PFSK-1 (cell line): Measurements from ENCODE around the gene PLS3.

Experiments
- FOXP2 ChIP-seq: optimal IDR thresholded peaks from 2 replicates; pipeline ENCODE3; 2011; ENCODE audit warnings: borderline replicate concordance, control low read depth, inconsistent platforms; ENCODE audit not compliant: insufficient read depth; ENCODE audit errors: extremely low read length, extremely low read depth
- POLR2AphosphoS5 ChIP-seq: IDR thresholded peaks from 2 replicates; pipeline ENCODE4 v1.6.1; 2012; ENCODE audit warnings: low read depth, mild to moderate bottlenecking, control low read depth, low read length, moderate library complexity
- REST ChIP-seq, 2 experiments: IDR thresholded peaks; 2 replicates each; pipeline versions ENCODE4 v1.6.1 to v1.8.0; 2011 to 2012; ENCODE audit warnings: low read depth in 2 of 2, low read length in 2 of 2, control low read depth in 1 of 2, inconsistent platforms in 1 of 2, mild to moderate bottlenecking in 1 of 2, moderate library complexity in 1 of 2; ENCODE audit not compliant: insufficient read depth in 1 of 2
- SIN3A ChIP-seq: IDR thresholded peaks from 2 replicates; pipeline ENCODE4 v1.6.1; 2012; ENCODE audit warnings: mild to moderate bottlenecking, low read length, moderate library complexity, borderline replicate concordance; ENCODE audit not compliant: insufficient read depth
- TAF1 ChIP-seq: IDR thresholded peaks from 2 replicates; pipeline ENCODE4 v1.6.1; 2012; ENCODE audit warnings: low read length, control low read depth, borderline replicate concordance; ENCODE audit not compliant: insufficient read depth

Gene PLS3

GRCh38 chrX:115583496-115584004, 22.6 kb downstream of the PLS3 start:
- TF ChIP-seq TAF1 (no peak), FOXP2 (no peak), SIN3A (no peak)

GRCh38 chrX:115584696-115585095, 23.7 kb downstream of the PLS3 start:
- TF ChIP-seq FOXP2 (no peak), SIN3A (no peak), POLR2AphosphoS5 (no peak), TAF1 (no peak), REST (IDR thresholded peaks at IDR 0.05; ENCODE audit: insufficient read depth in 1 of 2, low read depth in 2 of 2, low read length in 2 of 2) (no peak)

GRCh38 chrX:115588179-115588578, 27.2 kb downstream of the PLS3 start:
- TF ChIP-seq SIN3A = no peak
- no peak for TF ChIP-seq FOXP2
- no peak for TF ChIP-seq TAF1
- TF ChIP-seq REST (IDR thresholded peaks at IDR 0.05; ENCODE audit: insufficient read depth in 1 of 2, low read depth in 2 of 2, low read length in 2 of 2) = no peak
- TF ChIP-seq POLR2AphosphoS5 = no peak

DNA sequence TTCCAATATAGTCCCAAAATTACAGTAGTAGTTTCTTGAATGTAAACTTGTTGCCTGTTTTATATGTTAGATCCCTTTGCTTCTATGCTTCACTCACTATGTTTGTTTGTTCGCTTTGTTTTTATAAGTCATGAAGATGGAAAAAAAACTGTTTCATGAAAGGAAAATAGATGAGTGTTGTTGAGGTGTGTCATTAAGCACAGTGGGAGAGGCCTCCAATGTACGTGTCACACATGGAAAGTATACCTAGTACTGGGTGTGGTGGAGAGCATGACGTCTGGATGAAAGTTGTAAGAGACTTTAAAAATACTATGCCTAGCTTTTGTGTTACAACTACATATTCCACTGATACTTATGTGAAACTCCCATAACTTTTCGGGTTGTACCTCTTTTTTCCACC, 28.4 kb downstream of the PLS3 start:
- no peak for TF ChIP-seq SIN3A

- no peak for TF ChIP-seq FOXP2
- no peak for TF ChIP-seq TAF1
- no peak for TF ChIP-seq REST (IDR thresholded peaks at IDR 0.05; ENCODE audit: insufficient read depth in 1 of 2, low read depth in 2 of 2, low read length in 2 of 2)
- no peak for TF ChIP-seq SIN3A
- no peak for TF ChIP-seq POLR2AphosphoS5
Observed at GRCh38 chrX:115591420-115591819, 30.4 kb downstream of the PLS3 start.

DNA sequence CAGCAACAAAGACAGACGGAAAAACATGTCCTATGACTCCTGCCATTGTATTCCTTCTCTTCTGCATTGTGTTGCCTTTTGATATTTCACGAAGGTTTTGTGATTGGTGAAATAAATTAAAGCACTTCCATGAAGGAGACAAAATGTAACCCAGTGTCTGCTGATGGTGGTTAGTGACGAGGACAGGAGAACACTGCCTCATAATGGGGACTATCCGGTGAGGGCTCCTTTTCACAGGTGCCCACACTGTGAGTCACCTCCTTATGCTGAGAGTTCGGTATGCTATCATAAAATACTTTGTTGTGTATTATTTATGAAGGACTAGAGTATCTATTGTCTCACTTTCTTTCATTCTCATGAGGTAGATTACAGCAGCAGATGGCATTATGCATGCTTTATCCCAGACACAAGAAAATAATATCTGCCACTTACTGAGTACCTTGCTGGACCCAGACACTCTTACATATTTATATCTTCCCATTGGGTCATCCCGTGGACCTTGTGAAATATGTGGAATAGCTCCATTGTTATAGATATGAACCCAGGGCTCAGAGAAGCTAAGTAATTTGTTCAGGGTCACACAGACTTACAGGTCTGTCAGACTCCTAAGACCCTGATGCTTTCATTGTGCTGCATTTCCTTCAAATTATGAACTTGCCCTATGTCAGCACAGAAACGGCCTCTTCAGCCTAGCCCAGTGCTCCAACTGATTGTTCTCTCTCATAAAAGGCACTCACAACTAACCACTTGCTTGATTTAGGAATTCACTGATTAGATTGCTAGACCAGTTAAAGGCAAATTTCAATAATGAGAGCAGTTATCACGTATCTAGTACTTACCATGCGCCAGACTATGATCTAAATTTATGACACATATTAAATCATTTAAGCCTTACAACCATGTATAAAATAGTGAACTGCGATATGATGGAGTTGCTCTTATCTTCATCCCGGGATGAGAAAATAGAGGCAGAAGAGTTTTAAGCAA, 31.2 kb downstream of the PLS3 start:
- TF ChIP-seq FOXP2 (no peak), POLR2AphosphoS5 (no peak), SIN3A (no peak), TAF1 (no peak), REST (IDR thresholded peaks at IDR 0.05; ENCODE audit: insufficient read depth in 1 of 2, low read depth in 2 of 2, low read length in 2 of 2) (no peak)
